Neural cell (in vitro differentiated cells): ENCODE measurements around the gene PLA2G1B. TPM values are rescaled to one million over a fixed set of nuclear protein-coding genes. Genes with fewer than 3 reads are reported as not detected.

ENCODE experiments used
- H2AFZ ChIP-seq: fragments of 200-600, 300-800 bp; sonication (generic), shearing (Covaris generic); 2 replicates; pipeline ENCODE4 v1.6.0; 2014; ENCODE audit warnings: low read depth, mild to moderate bottlenecking, antibody characterized with exemption, low read length, moderate library complexity
- H3F3A ChIP-seq: fragments of 200-600 bp; shearing (Covaris generic); 2 replicates; pipeline ENCODE4 v1.6.1; 2016; ENCODE audit warnings: mild to moderate bottlenecking, moderate library complexity, mixed read lengths, antibody characterized with exemption, low read length; ENCODE audit not compliant: insufficient read depth, poor library complexity, severe bottlenecking
- H3K27ac ChIP-seq: fragments of 200-600, 300-800 bp; sonication (generic), shearing (Covaris generic); 2 replicates; pipeline ENCODE4 v1.5.1; 2014; ENCODE audit warnings: mild to moderate bottlenecking, low read length, moderate library complexity
- H3K27me3 ChIP-seq: fragments of 300-800, 200-600 bp; sonication (generic), shearing (Covaris generic); 2 replicates; pipeline ENCODE4 v1.6.0; 2014; ENCODE audit warnings: mild to moderate bottlenecking, low read depth, low read length, moderate library complexity; ENCODE audit not compliant: insufficient read depth
- H3K36me3 ChIP-seq: fragments of 300-800, 200-600 bp; sonication (generic), shearing (Covaris generic); 2 replicates; pipeline ENCODE4 v1.5.1; 2014; ENCODE audit warnings: mild to moderate bottlenecking, antibody characterized with exemption, low read length, moderate library complexity; ENCODE audit not compliant: insufficient read depth
- H3K4me2 ChIP-seq: fragments of 300-800, 200-600 bp; sonication (generic), shearing (Covaris generic); 2 replicates; pipeline ENCODE4 v1.6.0; 2014; ENCODE audit warnings: mild to moderate bottlenecking, low read length
- H3K4me3 ChIP-seq: fragments of 300-800, 200-600 bp; sonication (generic), shearing (Covaris generic); 2 replicates; pipeline ENCODE4 v1.5.1; 2014; ENCODE audit warnings: mild to moderate bottlenecking, low read length, moderate library complexity
- H3K79me2 ChIP-seq: fragments of 200-600 bp; shearing (Covaris generic); replicated peaks from 2 replicates; pipeline ENCODE4 v1.6.0; 2014; ENCODE audit warnings: mild to moderate bottlenecking, low read length, moderate library complexity; ENCODE audit not compliant: insufficient read depth
- H3K9ac ChIP-seq: fragments of 300-800, 200-600 bp; sonication (generic), shearing (Covaris generic); 2 replicates; pipeline ENCODE4 v1.6.1; 2016; ENCODE audit warnings: mild to moderate bottlenecking, low read length, mixed read lengths
- H3K9me2 ChIP-seq: fragments of 200-600 bp; shearing (Covaris generic); 2 replicates; pipeline ENCODE4 v1.6.1; 2016; ENCODE audit warnings: mild to moderate bottlenecking, low read length, mixed read lengths; ENCODE audit not compliant: insufficient read depth
- H3K9me3 ChIP-seq: fragments of 200-600, 300-800 bp; sonication (generic), shearing (Covaris generic); 2 replicates; pipeline ENCODE4 v1.6.1; 2016; ENCODE audit warnings: mild to moderate bottlenecking, mixed run types, low read length, moderate library complexity, mixed read lengths
- H4K20me1 ChIP-seq: fragments of 200-600 bp; shearing (Covaris generic); 2 replicates; pipeline ENCODE4 v1.6.1; 2016; ENCODE audit warnings: mild to moderate bottlenecking, mixed run types; ENCODE audit not compliant: insufficient read depth
- CTCF ChIP-seq: fragments of 450-650 bp; IDR thresholded peaks from 2 replicates; pipeline ENCODE4 v1.5.1; 2014; ENCODE audit warnings: antibody characterized with exemption, mild to moderate bottlenecking, moderate library complexity; ENCODE audit not compliant: poor library complexity, severe bottlenecking
- EP300 ChIP-seq: fragments of 450-650 bp; conservative IDR thresholded peaks from 2 replicates; pipeline ENCODE4 v1.6.1; 2014; ENCODE audit warnings: antibody characterized with exemption, mild to moderate bottlenecking, moderate library complexity; ENCODE audit not compliant: poor library complexity, severe bottlenecking
- EZH2 ChIP-seq: fragments of 200-600, 300-800 bp; shearing (Covaris generic), sonication (generic); IDR thresholded peaks from 2 replicates; pipeline ENCODE4 v1.6.1; 2014; ENCODE audit warnings: antibody characterized with exemption, low read length, borderline replicate concordance, mild to moderate bottlenecking; ENCODE audit not compliant: insufficient read depth, poor library complexity, severe bottlenecking
- MXI1 ChIP-seq: fragments of 450-650 bp; conservative IDR thresholded peaks from 2 replicates; pipeline ENCODE4 v1.6.1; 2014; ENCODE audit warnings: antibody characterized with exemption, mild to moderate bottlenecking; ENCODE audit not compliant: poor library complexity, severe bottlenecking
- POLR2AphosphoS5 ChIP-seq: IDR thresholded peaks from 2 replicates; pipeline ENCODE4 v1.6.1; 2012
- RAD21 ChIP-seq: fragments of 450-650 bp; conservative IDR thresholded peaks from 2 replicates; pipeline ENCODE4 v1.6.1; 2014; ENCODE audit warnings: antibody characterized with exemption, mild to moderate bottlenecking, moderate library complexity
- SMC3 ChIP-seq: fragments of 450-650 bp; conservative IDR thresholded peaks from 2 replicates; pipeline ENCODE4 v1.6.1; 2014; ENCODE audit warnings: antibody characterized with exemption, mild to moderate bottlenecking, moderate library complexity; ENCODE audit not compliant: poor library complexity
- TAF1 ChIP-seq: IDR thresholded peaks from 2 replicates; pipeline ENCODE4 v1.6.1; 2012; ENCODE audit warnings: low read depth
- polyA plus RNA-seq: library from polyadenylated mRNA; depleted of rRNA; stranded (reverse); fragments of >200 nt; gene quantifications from 2 replicates; pipeline ENCODE4 v1.2.3, GENCODE V29; 2014
- TF ChIP-seq, protein P1 (sequence below): IDR thresholded peaks from 2 replicates; pipeline ENCODE4 v1.6.1; 2012; ENCODE audit warnings: borderline replicate concordance

Gene PLA2G1B
- polyA plus RNA-seq, 1 donor from 2014 or later = not detected

DNA sequence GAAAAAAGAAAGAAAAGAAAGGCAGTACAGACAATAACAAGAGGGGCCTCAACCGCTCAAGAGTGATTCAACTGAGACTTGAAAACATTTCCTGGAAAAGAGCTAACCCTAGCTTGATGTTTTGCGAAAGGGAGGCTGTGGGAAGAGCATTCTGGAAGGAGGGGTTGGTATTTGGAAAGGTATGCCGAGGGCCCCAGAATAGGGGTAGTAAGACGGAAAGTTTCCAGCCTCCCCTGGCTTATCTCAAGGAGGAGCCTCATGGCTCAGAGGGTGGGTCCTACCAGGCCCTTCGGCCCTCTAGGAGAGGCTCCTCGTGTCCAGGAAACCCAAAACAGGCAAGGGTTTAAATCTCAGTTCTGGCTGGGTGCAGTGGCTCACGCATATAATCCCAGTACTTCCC is 44.3 kb downstream of the PLA2G1B start:
- TF ChIP-seq TAF1 (no peak), EP300 (no peak), EZH2 (no peak), CTCF (no peak), RAD21 (no peak), POLR2AphosphoS5 (no peak), MXI1 (no peak)
- TF ChIP-seq, protein P1, sequence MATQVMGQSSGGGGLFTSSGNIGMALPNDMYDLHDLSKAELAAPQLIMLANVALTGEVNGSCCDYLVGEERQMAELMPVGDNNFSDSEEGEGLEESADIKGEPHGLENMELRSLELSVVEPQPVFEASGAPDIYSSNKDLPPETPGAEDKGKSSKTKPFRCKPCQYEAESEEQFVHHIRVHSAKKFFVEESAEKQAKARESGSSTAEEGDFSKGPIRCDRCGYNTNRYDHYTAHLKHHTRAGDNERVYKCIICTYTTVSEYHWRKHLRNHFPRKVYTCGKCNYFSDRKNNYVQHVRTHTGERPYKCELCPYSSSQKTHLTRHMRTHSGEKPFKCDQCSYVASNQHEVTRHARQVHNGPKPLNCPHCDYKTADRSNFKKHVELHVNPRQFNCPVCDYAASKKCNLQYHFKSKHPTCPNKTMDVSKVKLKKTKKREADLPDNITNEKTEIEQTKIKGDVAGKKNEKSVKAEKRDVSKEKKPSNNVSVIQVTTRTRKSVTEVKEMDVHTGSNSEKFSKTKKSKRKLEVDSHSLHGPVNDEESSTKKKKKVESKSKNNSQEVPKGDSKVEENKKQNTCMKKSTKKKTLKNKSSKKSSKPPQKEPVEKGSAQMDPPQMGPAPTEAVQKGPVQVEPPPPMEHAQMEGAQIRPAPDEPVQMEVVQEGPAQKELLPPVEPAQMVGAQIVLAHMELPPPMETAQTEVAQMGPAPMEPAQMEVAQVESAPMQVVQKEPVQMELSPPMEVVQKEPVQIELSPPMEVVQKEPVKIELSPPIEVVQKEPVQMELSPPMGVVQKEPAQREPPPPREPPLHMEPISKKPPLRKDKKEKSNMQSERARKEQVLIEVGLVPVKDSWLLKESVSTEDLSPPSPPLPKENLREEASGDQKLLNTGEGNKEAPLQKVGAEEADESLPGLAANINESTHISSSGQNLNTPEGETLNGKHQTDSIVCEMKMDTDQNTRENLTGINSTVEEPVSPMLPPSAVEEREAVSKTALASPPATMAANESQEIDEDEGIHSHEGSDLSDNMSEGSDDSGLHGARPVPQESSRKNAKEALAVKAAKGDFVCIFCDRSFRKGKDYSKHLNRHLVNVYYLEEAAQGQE = no peak
- Histone ChIP-seq H3F3A (no peaks in the 10 kb centered on the region), H2AFZ (no peak overlapping the region), H3K9me3 (no peaks in the 10 kb centered on the region), H3K36me3 (no peaks in the 10 kb centered on the region), H3K27ac (no peak overlapping the region), H3K9ac (no peak overlapping the region), H3K27me3 (no peaks in the 10 kb centered on the region), H3K4me2 (no peak overlapping the region), H3K4me3 (no peak overlapping the region), H3K79me2 (no peaks in the 10 kb centered on the region), H3K9me2 (no peaks in the 10 kb centered on the region), H4K20me1 (no peaks in the 10 kb centered on the region)

GRCh38 chr12:120278137-120279069 is 49.2 kb downstream of the PLA2G1B start:
- no peaks in the 10 kb centered on the region for H3K79me2 ChIP-seq
- no peak overlapping the region for H3K27ac ChIP-seq
- H3K27me3 ChIP-seq = no peaks in the 10 kb centered on the region
- H3K4me2 ChIP-seq = no peak overlapping the region
- no peak overlapping the region for H3K4me3 ChIP-seq
- H4K20me1 ChIP-seq = no peaks in the 10 kb centered on the region
- H3K9me2 ChIP-seq = no peaks in the 10 kb centered on the region
- TF ChIP-seq TAF1 = no peak
- TF ChIP-seq CTCF = no peak
- TF ChIP-seq RAD21 = no peak
- no peak for TF ChIP-seq SMC3
- no peak for TF ChIP-seq EP300
- no peak for TF ChIP-seq EZH2
- no peak for TF ChIP-seq POLR2AphosphoS5
- TF ChIP-seq, protein P1 = no peak
- no peak for TF ChIP-seq MXI1
- H2AFZ ChIP-seq = no peak overlapping the region
- H3K9me3 ChIP-seq = no peaks in the 10 kb centered on the region
- no peak overlapping the region for H3K9ac ChIP-seq
- no peaks in the 10 kb centered on the region for H3K36me3 ChIP-seq
- no peaks in the 10 kb centered on the region for H3F3A ChIP-seq
